ENCODE measurements around the gene COMMD2. TPM values are rescaled to one million over a fixed set of nuclear protein-coding genes. Genes with fewer than 3 reads are reported as not detected.

Gene COMMD2
- total RNA-seq, 4 donors from 2014 or later = 15.6 to 71.8 (median 32.7) TPM

GRCh38 chr3:149744606-149745005 is 7.7 kb downstream of the COMMD2 start:
- Histone ChIP-seq H3K27ac (peak overlapping the region in 1 of 2 donors; percentile 56), H3K4me3 (no peak overlapping the region), H3K9me3 (no peaks in the 10 kb centered on the region), H3K4me1 (no peaks in the 10 kb centered on the region), H3K36me3 (no peaks in the 10 kb centered on the region), H3K27me3 (no peaks in the 10 kb centered on the region)
- intact Hi-C loops (cut with DNase I; ENCODE audit: low total_unique reads) = no loop called here
- TF ChIP-seq CTCF (IDR thresholded peaks at IDR 0.05) (no peak), POLR2A (IDR thresholded peaks at IDR 0.05) (no peak)
- no peak for DNase-seq

GRCh38 chr3:149744151-149744550 is 8.1 kb downstream of the COMMD2 start:
- TF ChIP-seq CTCF (IDR thresholded peaks at IDR 0.05) = no peak
- H3K27me3 ChIP-seq = no peaks in the 10 kb centered on the region
- DNase-seq = no peak
- H3K9me3 ChIP-seq = no peaks in the 10 kb centered on the region
- no peaks in the 10 kb centered on the region for H3K4me1 ChIP-seq
- no peak overlapping the region for H3K27ac ChIP-seq
- H3K36me3 ChIP-seq = no peaks in the 10 kb centered on the region
- intact Hi-C loops (cut with DNase I; ENCODE audit: low total_unique reads) = no loop called here
- H3K4me3 ChIP-seq = no peak overlapping the region

- H3K4me3 ChIP-seq = no peak overlapping the region
- intact Hi-C loops (cut with DNase I; ENCODE audit: low total_unique reads) = no loop called here
- no peaks in the 10 kb centered on the region for H3K4me1 ChIP-seq
- H3K36me3 ChIP-seq = no peaks in the 10 kb centered on the region
- no peak overlapping the region for H3K27ac ChIP-seq
- TF ChIP-seq CTCF (IDR thresholded peaks at IDR 0.05) (no peak), POLR2A (IDR thresholded peaks at IDR 0.05) (no peak)
- H3K9me3 ChIP-seq = no peaks in the 10 kb centered on the region
- DNase-seq = no peak
- no peaks in the 10 kb centered on the region for H3K27me3 ChIP-seq
Observed at GRCh38 chr3:149739396-149739795, 12.9 kb downstream of the COMMD2 start.

GRCh38 chr3:149738876-149739275 is 13.4 kb downstream of the COMMD2 start:
- Histone ChIP-seq H3K27ac (no peak overlapping the region), H3K4me1 (no peaks in the 10 kb centered on the region), H3K9me3 (no peaks in the 10 kb centered on the region), H3K4me3 (no peak overlapping the region), H3K27me3 (no peaks in the 10 kb centered on the region), H3K36me3 (no peaks in the 10 kb centered on the region)
- no peak for DNase-seq
- no peak for TF ChIP-seq POLR2A (IDR thresholded peaks at IDR 0.05)
- no peak for TF ChIP-seq CTCF (IDR thresholded peaks at IDR 0.05)
- intact Hi-C loops (cut with DNase I; ENCODE audit: low total_unique reads) = no loop called here

- intact Hi-C loops (cut with DNase I; ENCODE audit: low total_unique reads) = no loop called here
- Histone ChIP-seq H3K27me3 (no peaks in the 10 kb centered on the region), H3K36me3 (no peaks in the 10 kb centered on the region), H3K4me3 (no peak overlapping the region), H3K27ac (no peak overlapping the region), H3K9me3 (no peaks in the 10 kb centered on the region), H3K4me1 (no peaks in the 10 kb centered on the region)
- TF ChIP-seq CTCF (IDR thresholded peaks at IDR 0.05) (no peak), POLR2A (IDR thresholded peaks at IDR 0.05) (no peak)
- DNase-seq = no peak
Observed at GRCh38 chr3:149736953-149737205, 15.4 kb downstream of the COMMD2 start.
